ENCODE data around the gene EXOSC2. TPM values are rescaled to one million over a fixed set of nuclear protein-coding genes. Genes with fewer than 3 reads are reported as not detected.
"Not testable (repeated sequence)": the region's sequence is repeated elsewhere in the genome, so short reads cannot be mapped to it uniquely, and the experiment has no call there.

Gene EXOSC2
- total and polyA plus RNA-seq, 8 donors, result 6.4 to 36.9 (median 14.3) TPM

- peak overlapping the region in 2 of 5 donors; percentile 8 to 50 for H3K27ac ChIP-seq
- TF ChIP-seq CTCF (IDR thresholded peaks at IDR 0.05) (peak in 5 of 7 experiments; percentile 65 to 80 (median 76)), EP300 (IDR thresholded peaks at IDR 0.05) (no peak), POLR2AphosphoS5 (IDR thresholded peaks at IDR 0.05) (peak in 1 of 3 donors; percentile 53), POLR2A (IDR thresholded peaks at IDR 0.05) (no peak)
- peaks cover 0 to 6% (median 2%) of the 10 kb centered on the region in 4 donors for H3K9me3 ChIP-seq
- H3K4me1 ChIP-seq, result peaks cover 14 to 20% (median 16%) of the 10 kb centered on the region in 4 donors
- peaks cover 0 to 32% (median 6%) of the 10 kb centered on the region in 3 donors for H3K27me3 ChIP-seq
- no peaks in the 10 kb centered on the region for H3K36me3 ChIP-seq
- 3 to 5% (median 4%) methylated on average over 22 of the region's 22 CpGs for WGBS, 5 donors
- peak overlapping the region; percentile 55 to 76 (median 64) for H3K4me3 ChIP-seq
- peak; percentile 88 to 91 for DNase-seq
- intact Hi-C loops (cut with DNase I; ENCODE audit: low total_unique reads), result loop anchor here (5.0 kb wide), 1 partner anchor 220 kb away; no protein-coding TSS in a partner anchor
These were observed 11.0 kb upstream of the EXOSC2 start for GRCh38 chr9:130682421-130683121.

- no peak for TF ChIP-seq POLR2AphosphoS5 (IDR thresholded peaks at IDR 0.05)
- no peak for TF ChIP-seq POLR2A (IDR thresholded peaks at IDR 0.05)
- no peak for TF ChIP-seq CTCF (IDR thresholded peaks at IDR 0.05)
- TF ChIP-seq EP300 (IDR thresholded peaks at IDR 0.05), result no peak
- intact Hi-C loops (cut with DNase I; ENCODE audit: low total_unique reads), result no loop called here
These were observed 8.5 kb upstream of the EXOSC2 start for GRCh38 chr9:130685104-130685503.

DNA sequence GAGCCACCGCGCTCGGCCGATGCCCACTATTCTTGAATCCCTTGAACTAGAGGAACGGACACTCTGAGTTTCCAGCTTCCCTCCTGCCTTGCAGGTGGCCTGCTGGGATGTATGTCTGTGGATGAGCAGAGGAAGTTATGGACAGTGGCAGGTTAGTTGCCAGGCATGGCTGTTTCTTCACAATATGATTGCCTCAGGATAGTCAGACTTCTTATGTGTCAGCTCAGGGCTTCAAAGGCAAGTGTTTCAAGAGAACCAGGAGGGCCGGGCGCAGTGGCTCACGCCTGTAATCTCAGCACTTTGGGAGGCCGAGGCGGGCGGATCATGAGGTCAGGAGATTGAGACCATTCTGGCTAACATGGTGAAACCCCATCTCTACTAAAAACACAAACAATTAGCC lies 7.6 kb upstream of the EXOSC2 start:
- H3K9me3 ChIP-seq; intact Hi-C loops (cut with DNase I; ENCODE audit: low total_unique reads); H3K27me3 ChIP-seq; DNase-seq; H3K4me3 ChIP-seq; H3K36me3 ChIP-seq; H3K27ac ChIP-seq: not testable (repeated sequence)
- 86 to 94% (median 91%) methylated on average over 11 of the region's 11 CpGs for WGBS, 5 donors
- H3K4me1 ChIP-seq, result peaks cover 12 to 32% (median 25%) of the 10 kb centered on the region in 4 donors

More at GRCh38 chr9:130685104-130685503, 8.5 kb upstream of the EXOSC2 start:
- Histone ChIP-seq H3K9me3 (peaks cover 0 to 6% (median 2%) of the 10 kb centered on the region in 4 donors), H3K4me1 (peaks cover 14 to 31% (median 23%) of the 10 kb centered on the region in 4 donors), H3K27ac (no peak overlapping the region), H3K4me3 (no peak overlapping the region), H3K36me3 (no peaks in the 10 kb centered on the region), H3K27me3 (peaks cover 0 to 16% (median 6%) of the 10 kb centered on the region in 3 donors)
- DNase-seq, result no peak

DNA sequence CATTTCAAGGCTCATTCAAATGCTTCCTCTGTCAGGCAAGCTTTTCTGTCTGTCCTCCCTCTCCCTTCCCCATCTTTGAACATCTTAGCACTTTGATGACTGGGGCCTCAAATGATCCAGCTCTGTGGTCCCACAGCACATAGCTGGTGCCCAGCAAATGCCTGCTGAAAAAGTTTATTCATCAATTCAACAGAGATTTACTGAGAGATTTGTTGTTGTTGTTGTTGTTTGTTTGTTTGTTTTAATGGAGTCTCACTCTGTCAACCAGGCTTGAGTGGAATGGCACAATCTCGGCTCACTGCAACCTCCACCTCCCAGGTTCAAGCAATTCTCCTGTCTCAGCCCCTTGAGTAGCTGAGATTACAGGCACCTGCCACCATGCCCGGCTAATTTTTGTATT lies 6.0 kb upstream of the EXOSC2 start:
- Histone ChIP-seq H3K4me1 (peaks cover 0 to 21% (median 13%) of the 10 kb centered on the region in 4 donors), H3K27ac (no peak overlapping the region), H3K4me3 (no peak overlapping the region), H3K27me3 (no peaks in the 10 kb centered on the region), H3K36me3 (no peaks in the 10 kb centered on the region), H3K9me3 (peaks cover 0 to 6% (median 2%) of the 10 kb centered on the region in 4 donors)
- 75 to 88% (median 84%) methylated on average over 2 of the region's 2 CpGs for WGBS, 5 donors
- intact Hi-C loops (cut with DNase I; ENCODE audit: low total_unique reads), result no loop called here
- no peak for DNase-seq
- TF ChIP-seq POLR2AphosphoS5 (IDR thresholded peaks at IDR 0.05) (no peak), EP300 (IDR thresholded peaks at IDR 0.05) (no peak), POLR2A (IDR thresholded peaks at IDR 0.05) (no peak), CTCF (IDR thresholded peaks at IDR 0.05) (no peak)

- Histone ChIP-seq H3K4me1 (peaks cover 0 to 24% (median 15%) of the 10 kb centered on the region in 4 donors), H3K27me3 (no peaks in the 10 kb centered on the region), H3K36me3 (no peaks in the 10 kb centered on the region), H3K9me3 (peaks cover 0 to 6% (median 2%) of the 10 kb centered on the region in 4 donors), H3K4me3 (no peak overlapping the region), H3K27ac (no peak overlapping the region)
- intact Hi-C loops (cut with DNase I; ENCODE audit: low total_unique reads), result no loop called here
- 69 to 83% (median 77%) methylated on average over 5 of the region's 5 CpGs for WGBS, 5 donors
- DNase-seq, result no peak
- no peak for TF ChIP-seq POLR2A (IDR thresholded peaks at IDR 0.05)
- no peak for TF ChIP-seq CTCF (IDR thresholded peaks at IDR 0.05)
These were observed 5.5 kb upstream of the EXOSC2 start for GRCh38 chr9:130688072-130688471.
